Measurements from ENCODE around the gene AGBL4.
"Not testable (repeated sequence)": the region's sequence is repeated elsewhere in the genome, so short reads cannot be mapped to it uniquely, and the experiment has no call there.

AGBL4 gene

DNA sequence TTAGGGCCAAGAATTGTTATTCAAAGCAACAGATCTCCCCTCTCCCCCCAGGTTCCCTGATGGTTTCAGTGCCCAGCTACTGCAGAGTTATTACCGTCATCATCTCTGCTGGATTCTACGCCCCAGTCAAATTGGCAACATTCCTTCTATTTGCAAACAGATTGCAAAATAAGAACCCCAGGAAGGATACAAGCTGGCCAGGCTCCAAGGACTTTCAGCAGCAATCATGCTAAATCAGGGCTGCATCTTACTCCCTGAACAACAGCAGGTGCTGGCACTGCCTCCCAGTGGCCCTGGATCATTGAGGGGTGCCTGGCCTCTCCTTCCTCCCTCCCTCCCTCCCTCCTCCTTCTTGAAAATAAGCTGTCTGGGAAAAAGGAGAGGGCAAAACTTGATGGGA, 725.5 kb downstream of the AGBL4 start:
- no peak for DNase-seq

DNA sequence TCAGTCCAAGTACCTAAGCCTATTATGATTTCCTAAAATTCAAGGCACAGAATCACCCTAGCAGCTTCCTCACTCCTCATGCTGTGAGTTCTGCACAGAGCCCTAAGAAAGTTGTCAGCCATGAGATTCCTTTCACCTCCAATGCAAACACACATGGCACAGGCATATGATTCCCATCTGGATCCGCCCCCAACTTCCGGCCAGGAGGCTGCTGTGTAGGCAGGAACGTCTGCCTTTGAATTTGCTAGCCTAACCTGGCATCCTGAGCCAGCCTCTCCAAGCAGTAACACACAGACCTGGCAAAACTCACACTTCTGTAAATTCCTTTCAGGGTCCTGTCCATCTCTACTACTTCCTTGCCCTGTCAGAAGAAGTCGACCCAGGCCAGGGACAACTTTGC, 726.0 kb downstream of the AGBL4 start:
- no peak for DNase-seq

DNA sequence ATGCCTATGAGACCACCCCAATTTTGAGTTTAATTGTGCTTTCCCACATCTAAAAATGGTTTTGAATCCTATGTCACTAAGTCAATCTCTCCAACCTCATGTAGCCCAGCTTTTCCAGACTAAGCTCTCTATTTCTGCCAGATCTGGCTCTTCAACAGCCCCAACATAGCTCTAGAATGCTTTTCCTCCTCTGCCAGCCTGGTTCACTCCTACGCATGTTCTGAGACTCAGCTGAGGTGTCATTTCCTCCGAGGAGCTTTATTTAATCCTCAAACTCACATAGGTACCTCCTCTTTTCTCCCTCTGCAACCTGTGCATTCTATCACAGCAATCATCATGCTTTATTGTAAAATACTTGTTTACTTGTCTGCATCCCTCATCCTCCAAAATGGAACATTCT, 729.2 kb downstream of the AGBL4 start:
- no peak for DNase-seq

DNA sequence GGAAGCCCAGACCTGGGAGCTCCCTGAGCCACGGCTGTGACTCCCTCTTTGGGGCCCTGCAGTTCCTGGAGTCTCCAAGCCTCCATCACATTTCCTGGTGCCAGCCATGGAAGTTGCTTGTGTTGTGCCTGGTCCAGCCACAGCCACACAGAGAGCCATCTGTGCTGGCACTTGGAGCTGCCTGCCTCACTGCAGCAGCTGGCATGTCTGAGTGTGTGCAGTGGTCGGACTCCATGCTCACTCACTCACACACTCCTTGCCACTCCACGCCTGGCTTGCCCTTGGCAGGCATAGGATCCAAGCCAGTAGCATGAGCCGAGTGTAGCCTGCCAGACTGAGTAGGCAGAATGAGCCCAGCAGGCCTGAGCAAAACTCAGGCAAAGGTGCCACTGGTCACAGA, 730.7 kb downstream of the AGBL4 start:
- no peak for DNase-seq

DNA sequence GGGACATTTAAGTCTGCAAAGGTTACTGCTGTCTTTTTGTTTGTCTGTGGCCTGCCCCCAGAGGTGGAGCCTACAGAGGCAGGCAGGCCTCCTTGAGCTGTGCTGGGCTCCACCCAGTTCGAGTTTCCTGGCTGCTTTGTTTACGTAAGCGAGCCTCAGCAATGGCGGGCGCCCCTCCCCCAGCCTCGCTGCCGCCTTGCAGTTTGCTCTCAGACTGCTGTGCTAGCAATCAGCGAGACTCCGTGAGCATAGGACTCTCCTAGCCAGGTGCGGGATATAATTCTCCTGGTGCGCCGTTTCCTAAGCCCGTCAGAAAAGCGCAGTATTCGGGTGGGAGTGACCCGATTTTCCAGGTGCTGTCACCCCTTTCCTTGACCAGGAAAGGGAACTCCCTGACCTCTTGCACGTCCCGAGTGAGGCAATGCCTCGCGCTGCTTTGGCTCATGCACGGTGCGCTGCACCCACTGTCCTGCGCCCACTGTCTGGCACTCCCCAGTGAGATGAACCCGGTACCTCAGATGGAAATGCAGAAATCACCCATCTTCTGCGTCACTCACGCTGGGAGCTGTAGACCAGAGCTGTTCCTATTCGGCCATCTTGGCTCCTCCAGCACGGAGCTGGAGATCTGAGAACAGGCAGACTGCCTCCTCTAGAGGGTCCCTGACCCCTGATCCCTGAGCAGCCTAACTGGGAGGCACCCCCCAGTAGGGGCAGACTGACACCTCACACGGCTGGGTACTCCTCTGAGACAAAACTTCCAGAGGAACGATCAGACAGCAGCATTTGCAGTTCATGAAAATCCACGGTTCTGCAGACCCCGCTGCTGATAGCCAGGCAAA, 766.3 kb downstream of the AGBL4 start:
- not testable (repeated sequence) for DNase-seq

DNA sequence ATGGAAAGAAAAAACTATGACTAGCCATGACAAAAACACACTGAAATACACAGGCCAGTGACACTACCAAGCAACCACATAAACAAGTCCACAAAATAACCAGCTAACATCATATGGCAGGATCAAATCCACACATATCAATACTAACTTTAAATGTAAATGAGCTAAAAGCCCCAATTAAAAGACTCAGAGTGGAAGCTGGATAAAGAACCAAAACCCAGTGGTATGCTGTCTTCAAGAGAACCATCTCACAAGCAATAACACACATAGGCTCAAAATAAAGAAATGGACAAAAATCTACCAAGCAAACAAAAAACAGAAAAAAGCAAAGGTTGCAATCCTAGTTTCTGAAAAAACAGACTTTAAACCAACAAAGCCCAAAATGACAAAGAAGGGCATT, 770.8 kb downstream of the AGBL4 start:
- no peak for DNase-seq

DNA sequence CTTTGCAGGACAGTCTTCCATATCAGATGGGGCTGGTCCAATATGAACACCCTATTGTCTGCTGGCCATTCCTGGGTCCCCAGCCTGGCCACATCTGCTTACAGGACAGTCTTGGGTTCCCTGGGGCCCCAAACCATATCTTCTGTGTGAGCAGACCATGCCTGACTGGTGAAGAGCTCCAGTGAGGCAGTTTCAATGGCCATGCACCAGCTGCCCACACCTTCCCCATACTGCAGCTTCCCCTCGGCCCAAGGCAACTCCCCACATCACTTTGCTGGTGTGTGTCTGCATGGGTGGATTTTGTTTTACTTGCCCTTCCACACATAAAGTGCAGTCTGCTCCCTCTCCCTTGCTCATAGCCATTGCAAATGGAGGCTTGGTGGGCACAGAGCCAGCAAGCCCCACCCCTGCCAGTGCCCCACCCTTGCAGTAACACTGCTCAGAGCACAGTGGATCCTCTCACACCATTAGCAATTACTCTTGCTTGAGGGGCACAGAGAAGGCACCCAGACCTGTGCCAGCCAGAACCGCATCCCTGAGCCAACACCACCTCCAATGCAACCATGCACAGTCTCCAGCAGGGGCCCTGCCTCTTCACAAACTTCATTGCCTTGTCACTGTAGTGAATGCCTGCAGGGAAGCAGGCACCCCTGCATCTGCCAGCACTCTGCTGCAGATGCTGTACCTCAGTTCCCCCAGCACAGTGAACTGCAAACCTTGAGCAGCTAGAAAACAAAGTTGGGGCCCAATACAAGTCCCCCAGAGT, 772.6 kb downstream of the AGBL4 start:
- no peak for DNase-seq

DNA sequence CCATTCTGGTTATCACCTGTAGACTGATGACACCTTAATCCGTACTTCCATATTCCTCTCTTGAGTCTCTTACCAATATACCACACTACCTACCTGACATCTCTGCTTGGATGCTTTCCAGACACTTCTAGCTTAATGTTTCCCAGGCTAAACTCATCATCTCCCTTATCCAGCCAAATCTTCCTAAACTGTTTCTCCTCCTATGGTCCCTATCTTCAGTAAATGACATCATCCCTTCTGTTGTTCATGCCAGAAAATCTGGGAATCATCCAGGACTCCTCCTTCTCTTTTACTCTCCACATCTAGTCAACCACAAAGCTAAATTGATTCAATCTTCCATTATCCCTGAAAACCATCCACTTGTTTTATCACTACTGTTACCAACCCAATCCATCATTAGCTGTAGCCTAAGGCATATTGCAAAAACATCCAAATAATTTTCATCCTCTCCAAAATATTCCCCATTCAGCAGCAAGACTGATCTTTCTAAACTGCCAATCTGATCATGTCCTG, 783.0 kb downstream of the AGBL4 start:
- no peak for DNase-seq

DNA sequence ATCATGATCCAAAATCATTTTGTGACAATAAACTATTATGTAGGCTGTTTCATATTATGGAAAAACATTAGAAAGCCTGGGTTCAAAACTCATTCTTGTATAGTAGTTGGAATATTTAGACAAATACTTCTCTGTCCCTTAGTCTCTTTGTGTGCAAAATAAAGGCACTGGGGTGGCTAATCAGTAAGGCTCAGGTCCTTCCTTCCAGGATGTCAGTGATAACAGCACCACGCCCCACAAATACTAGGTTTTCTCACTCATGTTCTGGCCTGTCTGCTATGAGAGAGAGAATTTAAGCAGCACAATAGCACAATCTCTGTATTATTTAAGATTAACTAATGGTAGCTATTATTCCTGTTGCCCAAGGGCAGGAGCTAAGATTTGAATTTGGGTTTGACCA, 788.8 kb downstream of the AGBL4 start:
- no peak for DNase-seq

DNA sequence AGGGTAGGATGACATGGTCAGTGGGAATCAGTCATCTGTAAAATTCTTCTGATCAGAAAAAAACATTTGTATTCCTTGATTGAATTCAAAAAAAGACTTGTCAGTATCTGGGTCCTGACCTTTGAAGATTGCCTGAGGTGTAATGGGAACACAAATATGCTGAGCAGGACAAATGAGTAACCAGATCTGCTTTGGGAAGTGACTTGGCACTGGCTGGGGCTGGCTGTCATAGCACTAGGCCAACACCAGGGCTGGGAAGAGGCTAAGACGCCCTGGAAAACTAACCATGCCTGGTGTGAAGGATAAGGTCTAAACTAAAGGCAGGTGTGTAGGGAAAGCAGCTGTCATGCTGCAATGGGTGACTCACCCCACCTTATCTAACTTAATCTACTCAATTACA, 794.2 kb downstream of the AGBL4 start:
- no peak for DNase-seq

DNA sequence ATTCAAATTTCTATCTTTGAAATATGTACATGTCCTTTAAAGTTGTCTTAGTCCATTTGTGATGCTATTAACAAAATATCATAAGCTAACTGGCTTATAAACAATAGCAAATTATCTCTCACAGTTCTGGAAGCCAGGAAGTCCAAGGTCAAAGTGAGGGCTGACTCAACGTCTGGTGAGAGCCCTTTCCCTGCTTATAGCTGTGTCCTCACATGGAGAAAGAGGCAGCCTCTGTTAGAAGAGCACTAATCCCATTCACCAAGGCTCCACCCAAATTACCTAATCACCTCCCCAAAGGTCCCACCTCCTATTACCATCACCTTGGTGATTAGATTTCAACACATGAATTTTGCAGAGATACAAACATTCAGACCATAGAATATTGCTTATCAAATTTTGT, 797.0 kb downstream of the AGBL4 start:
- no peak for DNase-seq

DNA sequence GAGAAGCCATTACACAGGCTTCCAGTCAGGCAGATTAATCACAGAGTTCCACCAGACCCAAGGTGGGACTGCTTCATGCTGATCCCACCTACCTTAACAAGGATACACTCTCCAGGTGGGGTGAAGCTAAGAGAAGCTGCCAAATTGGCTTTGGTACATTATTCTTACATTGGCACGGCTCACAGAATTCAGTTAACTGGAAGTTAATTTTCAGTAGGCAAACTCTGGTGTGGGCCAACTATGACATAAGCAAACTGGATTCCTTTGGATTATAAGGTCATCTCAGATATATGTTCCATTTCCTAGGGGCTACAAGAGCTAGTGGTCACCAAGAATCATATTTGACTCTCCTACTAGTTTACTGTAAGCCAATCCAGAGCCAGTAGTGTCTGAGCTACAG, 798.3 kb downstream of the AGBL4 start:
- DNase-seq, result no peak

DNA sequence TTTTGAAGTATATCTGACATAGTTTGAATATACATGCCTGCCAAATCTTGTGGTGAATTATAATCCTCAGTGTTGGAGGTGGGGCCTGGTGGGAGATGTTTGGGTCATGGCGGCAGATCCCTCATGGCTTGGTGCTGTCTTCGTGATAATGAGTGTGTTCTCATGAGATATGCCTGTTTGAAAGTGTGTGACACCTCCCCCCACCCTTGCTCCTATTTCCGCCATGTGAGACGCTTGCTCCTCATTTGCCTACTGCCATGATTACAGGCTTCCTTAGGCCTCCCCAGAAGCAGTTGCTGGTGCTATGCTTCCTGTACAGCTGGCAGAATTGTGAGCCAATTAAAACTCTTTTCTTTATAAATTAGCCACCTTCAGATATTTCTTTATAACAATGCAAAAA, 810.5 kb downstream of the AGBL4 start:
- DNase-seq, result no peak

DNA sequence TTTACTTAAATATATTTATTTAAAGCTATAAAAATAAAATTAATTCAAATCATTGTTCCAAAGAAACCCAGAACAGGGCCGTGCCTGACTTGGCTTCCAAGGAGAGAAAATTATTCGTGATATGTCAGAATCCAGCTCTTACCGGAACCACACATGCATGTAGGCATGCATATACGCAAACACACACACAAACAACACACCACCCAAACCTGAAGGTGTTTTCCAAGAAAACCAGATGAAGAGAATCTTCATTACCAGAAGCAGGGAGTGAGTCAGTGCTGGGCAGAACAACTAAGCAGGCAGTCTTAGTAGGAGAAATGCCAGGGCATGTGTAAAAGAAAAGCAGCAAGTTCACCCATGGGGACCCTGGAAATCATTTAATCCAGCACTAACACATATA, 815.0 kb downstream of the AGBL4 start:
- no peak for DNase-seq

DNA sequence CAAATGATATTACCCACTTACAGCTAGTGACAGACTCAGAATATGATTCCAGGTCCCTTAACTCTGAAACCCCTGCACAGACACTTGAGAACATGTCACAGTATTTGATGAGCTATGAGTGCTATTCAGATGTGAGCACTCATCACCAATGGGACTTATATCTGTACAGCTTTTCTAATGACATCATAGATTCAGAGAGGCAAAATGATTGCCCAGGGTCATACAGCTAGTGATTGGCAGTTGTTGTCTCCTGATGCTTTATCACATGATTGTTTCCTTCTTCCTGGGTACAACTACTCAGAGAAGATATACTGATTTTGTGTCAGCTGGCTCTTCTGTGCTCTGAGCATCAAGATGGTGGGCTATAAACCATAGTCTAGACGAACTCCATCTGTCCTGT, 819.0 kb downstream of the AGBL4 start:
- DNase-seq, result no peak

DNA sequence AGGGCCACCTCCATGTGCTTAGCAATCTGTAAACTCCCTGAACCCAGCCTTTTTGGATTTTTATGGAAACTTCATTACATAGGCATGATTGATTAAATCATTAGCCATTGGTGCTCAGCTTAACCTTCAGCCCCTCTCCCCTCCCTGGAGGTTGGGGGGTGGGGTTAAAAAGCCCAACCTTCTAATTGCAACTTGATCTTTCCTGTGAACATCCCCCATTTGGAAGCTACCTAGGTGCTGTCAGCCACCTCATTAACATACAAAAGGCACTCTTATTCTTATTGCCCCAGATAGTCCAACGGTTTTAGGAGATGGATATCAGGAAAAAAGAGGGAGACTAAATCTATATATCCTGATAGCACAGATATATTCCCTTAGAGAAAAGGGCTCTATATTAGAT, 823.0 kb downstream of the AGBL4 start:
- no peak for DNase-seq

DNA sequence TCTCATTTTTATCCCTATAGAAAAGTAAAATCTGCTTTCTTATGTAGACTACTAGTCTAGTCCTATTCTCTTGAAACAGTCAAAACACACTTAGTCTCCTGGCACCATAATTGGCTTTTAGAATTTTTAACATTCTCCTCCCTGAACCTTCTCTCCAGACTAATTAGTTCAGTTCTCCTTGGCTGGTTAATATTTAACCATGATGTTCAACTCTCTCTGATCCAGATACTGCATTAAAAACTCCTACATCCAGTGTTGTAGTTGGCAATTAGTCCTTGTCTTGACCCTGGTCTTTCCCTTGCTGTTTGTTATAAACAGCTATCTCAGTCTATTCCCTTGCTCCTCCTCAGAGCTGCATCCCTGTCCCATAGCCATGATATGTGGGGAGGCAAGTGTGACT, 824.2 kb downstream of the AGBL4 start:
- DNase-seq, result no peak

DNA sequence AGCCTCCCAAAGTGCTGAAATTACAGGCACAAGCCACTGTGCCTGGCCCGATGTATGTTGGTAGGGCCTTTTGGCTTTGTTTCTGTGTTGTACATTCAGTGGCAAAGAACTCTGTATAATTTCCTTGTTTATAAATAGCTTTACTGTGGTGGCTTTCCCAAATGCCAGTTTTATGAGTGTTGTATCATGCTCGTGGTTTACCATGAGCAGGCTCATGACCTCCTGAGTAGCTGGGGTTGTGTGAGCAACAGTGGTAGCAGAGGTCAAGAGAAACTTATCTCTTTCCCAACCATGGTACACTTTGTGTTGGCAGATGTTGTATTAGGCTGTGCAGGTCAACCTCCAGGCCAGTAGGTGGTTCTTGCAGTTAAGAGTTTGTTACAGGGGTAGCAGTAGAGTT, 826.7 kb downstream of the AGBL4 start:
- no peak for DNase-seq

DNA sequence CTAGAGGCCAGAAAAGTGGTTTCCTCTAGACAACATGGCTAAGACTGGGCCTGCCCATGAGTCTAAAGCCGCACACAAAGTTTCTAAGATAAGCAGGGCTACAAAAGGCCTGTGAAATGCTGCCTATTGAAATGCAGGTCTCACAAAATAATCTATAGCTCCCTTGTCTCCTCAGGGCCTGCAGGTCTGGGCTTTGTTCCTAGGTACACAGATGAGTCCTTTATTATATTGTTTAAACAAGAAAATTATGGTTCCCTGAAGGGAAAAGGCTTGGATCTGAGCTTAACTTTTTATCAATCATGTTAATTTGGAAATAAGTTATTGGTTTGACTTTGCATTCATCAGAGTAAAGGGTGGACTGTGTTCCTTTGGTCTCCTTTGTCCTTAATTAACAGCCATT, 833.6 kb downstream of the AGBL4 start:
- no peak for DNase-seq

DNA sequence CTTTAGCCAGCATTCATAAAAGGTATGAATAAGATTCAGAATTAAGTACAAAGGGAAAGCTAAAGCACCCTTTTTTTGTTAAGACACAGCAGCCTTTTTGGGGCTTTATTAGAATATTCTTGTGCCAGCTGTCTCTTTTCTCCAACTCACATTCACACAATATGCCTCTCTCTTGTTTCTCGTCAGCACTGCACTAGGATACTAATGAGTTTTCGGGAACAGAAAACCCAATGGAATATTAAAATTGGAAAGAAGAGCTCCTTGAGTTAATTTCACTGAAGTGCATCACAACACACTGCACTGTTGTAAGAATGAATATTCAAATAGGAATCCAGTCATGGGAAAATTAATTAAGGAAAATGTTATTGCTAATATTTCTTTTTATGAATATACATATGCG, 836.7 kb downstream of the AGBL4 start:
- no peak for DNase-seq

DNA sequence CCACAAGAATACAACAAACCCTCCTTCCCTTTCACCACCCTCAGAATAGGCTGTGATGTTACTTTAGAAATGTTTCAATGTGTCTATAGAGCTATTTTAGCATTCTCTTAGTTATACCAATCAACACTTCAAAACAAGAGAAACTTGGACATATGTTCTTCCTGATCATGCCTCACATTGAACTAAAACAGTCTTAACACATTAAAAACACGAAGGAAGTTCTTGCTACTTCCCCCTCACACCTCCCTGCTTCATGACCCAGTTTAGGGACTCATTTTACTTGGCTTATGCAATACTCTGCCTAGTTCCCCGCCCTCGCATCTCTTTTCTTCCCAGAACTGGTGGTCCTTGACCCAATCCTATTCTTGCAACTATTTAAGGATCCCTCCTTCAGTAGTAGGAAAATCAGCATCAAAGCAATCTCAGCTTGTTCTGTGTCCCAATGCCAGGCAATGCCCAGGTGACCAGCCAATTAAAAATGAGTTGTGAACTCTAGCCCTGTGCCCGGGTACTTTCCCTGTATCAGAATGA, 838.2 kb downstream of the AGBL4 start:
- DNase-seq, result no peak

DNA sequence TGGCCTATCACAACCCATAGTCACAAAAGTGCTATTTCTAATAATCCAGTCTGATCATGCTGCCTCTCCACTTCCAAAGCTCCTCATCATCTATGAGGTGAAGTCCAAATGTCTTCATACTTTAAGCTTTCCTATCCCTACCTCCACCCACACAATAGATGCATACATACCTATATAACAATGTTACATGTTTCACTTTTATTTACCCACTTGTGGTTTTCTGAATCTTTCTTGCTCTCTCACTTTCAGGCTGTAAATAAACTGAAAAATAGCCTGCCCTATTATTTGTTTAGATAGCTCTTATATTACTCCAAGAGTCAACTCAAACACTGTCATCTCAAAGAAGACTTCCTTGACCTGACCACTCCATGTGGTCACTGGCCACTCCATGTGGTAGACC, 840.3 kb downstream of the AGBL4 start:
- no peak for DNase-seq

DNA sequence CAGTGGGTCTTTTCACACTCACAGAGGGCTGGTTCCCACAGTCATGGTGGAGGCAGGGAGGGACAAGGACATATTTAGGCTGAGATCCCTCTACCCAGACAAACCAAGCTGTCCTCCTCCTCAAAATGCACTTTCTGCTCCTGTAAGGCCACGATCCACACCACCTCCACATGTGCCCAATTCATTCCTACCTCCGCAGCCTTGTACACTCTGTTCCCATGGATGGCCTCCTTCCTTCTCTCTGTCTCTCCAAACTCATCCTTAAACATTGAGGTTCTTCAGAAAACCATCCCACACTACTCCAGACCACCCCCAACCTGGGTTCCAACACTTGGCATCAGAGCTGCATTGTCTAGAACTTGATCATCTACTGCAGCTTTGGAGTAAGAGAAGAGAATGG, 842.7 kb downstream of the AGBL4 start:
- DNase-seq, result no peak

DNA sequence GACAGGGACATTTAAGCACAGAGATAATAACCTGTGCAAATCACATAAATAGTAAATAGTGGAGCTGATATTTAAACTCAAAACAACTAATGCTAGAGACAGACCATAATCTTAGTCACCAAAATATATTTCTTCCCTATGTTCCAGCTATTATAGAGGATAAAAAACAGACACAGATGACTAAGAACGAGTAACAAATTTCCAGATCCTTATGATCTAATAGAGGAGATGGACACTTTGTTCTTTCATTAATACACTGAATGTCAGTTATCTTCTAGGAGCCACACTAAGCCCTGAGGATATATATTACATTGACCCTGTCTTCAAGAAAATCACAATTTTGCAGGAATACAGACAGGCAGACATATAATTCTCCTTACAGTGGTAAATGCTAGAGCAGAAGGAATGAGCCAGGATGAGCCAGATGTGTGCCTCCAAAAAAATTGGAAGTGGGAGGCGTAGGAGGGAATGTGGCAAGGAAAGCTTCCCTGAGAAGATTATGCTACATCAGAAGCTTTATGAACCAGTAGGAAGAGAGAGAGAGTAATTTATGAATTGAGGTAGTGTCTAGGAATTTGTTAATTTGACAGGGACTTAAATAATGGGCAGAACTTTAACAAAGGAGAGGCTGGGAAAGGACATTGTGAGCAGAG, 851.7 kb downstream of the AGBL4 start:
- DNase-seq, result no peak
